Ecto neural progenitor cell (in vitro differentiated cells): Measurements from ENCODE around the gene ANKRD13A.
"Not testable (repeated sequence)": the region's sequence is repeated elsewhere in the genome, so short reads cannot be mapped to it uniquely, and the experiment has no call there.

Experiments used
- DNase-seq: peaks from one replicate; pipeline ENCODE4 v3.0.0-alpha.2; 2018; ENCODE audit warnings: low spot score

The ANKRD13A gene

GRCh38 chr12:110008681-110009398, 9.6 kb downstream of the ANKRD13A start:
- DNase-seq: not testable (repeated sequence)

DNA sequence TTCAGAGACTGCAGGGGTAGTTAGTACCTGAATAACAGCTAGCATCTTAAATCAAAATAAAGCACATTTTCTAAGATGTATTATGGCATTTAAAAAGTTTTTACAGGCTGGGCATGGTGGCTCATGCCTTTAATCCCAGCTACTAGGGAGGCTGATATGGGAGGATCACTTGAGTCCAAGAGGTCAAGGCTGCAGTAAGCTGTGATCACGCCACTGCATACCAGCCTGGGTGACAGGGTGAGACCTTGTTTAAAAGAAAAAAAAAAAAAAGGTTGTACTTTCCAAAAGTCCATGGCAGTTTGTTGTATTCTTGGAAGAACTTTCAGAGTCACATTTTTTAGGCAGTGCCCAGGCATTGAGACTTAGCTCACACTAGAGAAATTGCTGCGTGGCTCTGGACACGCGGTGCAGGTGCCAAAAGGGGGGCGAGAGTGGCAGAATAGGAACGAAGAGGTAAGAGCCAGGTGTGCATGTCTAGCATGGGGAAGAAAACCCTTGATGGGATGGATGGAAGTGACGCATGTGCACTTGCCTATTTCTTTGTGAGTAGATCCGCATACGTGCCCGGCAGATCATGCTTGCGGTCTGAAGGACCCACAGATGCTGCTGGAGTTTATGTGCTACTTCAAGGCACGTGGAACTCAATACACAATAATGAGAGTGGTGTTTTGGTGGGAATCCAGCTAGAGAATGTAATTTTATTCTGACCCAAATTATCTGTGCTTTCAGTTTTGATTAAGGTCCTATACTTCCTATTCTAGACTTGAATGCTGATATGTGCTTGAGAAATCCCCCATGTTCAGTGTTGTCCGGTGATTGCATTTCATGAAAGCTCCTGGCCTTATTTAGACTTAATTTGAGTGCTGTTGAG, 11.9 kb downstream of the ANKRD13A start:
- no peak for DNase-seq

DNA sequence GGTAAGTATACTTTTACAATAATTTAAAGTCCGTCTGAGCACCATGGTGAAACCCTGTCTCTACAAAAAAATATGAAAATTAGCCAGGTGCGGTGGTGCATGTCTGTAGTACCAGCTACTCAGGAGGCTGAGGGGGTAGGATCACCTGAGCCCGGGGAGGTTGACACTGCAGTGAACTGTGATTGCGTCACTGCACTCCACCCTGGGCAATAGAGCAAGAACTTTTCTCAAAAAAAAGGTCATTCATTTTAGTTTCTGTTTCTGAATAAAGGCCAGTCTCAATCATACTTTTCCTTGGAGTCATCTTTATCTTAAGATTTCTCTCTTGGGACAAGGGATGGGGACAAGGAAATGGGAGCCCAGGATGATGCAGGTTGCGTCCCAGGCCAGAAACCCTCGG, 12.9 kb downstream of the ANKRD13A start:
- DNase-seq: no peak

DNA sequence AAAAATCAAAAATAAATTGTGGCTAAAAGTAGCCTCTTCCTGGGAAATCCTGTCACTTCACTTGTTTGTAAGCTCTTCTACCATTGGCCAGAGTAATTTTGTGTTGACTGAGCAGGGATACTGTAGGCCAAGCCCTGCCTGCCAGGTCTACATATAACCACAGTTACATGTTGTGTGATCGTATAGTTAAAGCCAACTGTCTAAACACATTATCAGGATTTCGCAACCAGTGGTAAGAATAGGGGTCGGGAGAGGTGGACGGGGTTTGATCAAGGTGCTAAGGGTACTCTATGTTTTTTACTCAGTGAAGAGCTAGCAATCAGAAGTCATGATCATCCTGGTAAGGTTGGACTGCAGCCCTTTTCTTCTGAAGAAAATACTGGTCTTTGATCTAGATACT, 13.4 kb downstream of the ANKRD13A start:
- no peak for DNase-seq

- DNase-seq: no peak
Measured at GRCh38 chr12:110015132-110015531, 15.9 kb downstream of the ANKRD13A start.

- DNase-seq: no peak
Measured at GRCh38 chr12:110020956-110021355, 21.7 kb downstream of the ANKRD13A start.

- no peak for DNase-seq
Measured at GRCh38 chr12:110023059-110023980, 24.1 kb downstream of the ANKRD13A start.

GRCh38 chr12:110024051-110024450, 24.8 kb downstream of the ANKRD13A start:
- DNase-seq: no peak

DNA sequence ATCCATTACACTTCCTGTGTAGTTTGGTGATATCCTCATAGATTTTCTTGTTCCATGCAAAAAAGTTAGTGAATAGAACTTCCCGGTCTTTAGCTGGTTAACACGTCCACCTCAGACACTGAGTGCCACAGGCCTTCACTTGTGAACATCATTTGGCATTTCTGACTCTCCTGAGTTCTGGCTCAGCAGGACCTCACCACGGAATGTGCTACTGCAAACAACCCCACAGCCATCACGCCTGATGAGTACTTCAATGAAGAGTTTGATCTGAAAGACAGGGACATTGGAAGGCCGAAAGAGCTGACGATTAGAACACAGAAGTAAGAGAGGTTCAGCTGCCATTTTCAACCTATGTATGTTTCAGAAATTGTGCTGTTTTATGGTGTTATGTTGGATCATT, 29.1 kb downstream of the ANKRD13A start:
- no peak for DNase-seq

- DNase-seq: no peak
Measured at GRCh38 chr12:110029290-110029815, 30.1 kb downstream of the ANKRD13A start.

DNA sequence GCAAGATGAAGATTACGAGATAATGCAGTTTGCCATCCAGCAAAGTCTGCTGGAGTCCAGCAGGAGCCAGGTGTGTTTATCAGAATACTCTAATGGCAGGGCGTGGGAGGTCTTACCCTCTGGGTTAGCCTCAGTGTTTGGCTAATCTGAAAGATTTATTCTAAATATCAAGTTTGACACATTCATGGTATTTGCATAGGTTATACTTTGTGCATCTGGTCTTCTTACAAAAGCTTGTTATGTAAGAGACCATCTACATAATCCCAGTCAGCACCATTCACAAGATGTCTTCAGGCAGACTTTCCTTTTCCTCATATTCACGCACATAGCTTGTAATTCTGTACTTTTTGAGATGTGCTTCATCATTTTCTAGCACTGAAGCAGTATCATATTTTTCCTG, 34.7 kb downstream of the ANKRD13A start:
- DNase-seq: no peak

DNA sequence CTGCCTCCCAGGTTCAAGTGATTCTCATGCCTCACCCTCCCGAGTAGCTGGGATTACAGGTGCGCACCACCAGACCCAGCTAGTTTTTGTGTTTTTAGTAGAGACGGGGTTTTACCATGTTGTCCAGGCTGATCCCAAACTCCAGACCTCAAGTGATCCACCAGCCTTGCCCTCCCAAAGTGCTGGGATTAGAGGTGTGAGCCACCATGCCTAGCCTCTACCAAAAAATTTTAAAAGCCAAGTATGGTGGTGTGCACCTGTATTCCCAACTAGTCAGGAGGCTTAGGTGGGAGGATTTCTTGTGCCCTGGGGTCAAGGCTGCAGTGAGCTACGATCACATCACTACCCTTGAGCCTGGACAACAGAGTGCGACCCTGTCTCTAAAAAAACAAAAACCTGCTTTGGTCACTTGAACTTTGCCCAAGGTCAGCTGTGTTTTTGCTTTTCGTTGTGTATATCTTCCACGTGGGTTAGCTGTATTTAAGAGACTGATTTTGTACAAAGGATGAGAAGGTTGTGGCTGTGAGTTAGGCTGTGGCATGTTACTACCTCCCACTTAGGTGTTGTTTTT, 36.4 kb downstream of the ANKRD13A start:
- no peak for DNase-seq

- no peak for DNase-seq
Measured at GRCh38 chr12:110037315-110037714, 38.1 kb downstream of the ANKRD13A start.

DNA sequence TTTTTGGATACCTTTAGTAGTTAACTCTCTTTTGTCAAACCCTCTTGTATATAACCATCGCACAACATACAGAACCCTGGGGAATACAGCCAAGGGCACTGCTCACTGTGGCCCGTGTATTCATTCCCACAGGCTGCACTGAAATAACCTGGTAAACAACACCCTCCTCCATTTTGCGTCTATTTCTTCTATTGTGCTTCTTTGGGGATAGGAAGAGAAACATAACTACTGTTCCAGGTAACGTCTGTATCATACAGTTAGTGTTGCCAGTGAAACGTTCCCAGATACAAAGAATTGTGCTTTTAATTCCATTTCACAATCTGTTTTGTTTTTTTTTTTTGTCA, 39.5 kb downstream of the ANKRD13A start:
- DNase-seq: no peak

GRCh38 chr12:110039085-110039807, 40.0 kb downstream of the ANKRD13A start:
- DNase-seq: no peak

- no peak for DNase-seq
Measured at GRCh38 chr12:110042264-110042663, 43.0 kb downstream of the ANKRD13A start.

GRCh38 chr12:110046451-110047187, 47.4 kb downstream of the ANKRD13A start:
- no peak for DNase-seq

- DNase-seq: no peak
Measured at GRCh38 chr12:110047297-110047940, 48.2 kb downstream of the ANKRD13A start.

- peak; percentile 94 for DNase-seq
Measured at GRCh38 chr12:110048242-110049027, 49.2 kb downstream of the ANKRD13A start, which contains the start of gene C12orf76. Gene C12orf76, minus strand, starts transcription at chr12:110048522. Its CDS starts 27 bp downstream, at chr12:110048495.
